OCI-LY7 (cell line): ENCODE results near the gene SYNGR2.

Experiments
- CTCF ChIP-seq: fragments of 200-600 bp; sonication (generic); conservative IDR thresholded peaks from 2 replicates; pipeline ENCODE4 v1.5.1; 2014; ENCODE audit warnings: mild to moderate bottlenecking, antibody characterized with exemption, low read length, moderate library complexity, mixed read lengths
- EZH2phosphoT487 ChIP-seq: fragments of 200-600 bp; sonication (generic); IDR thresholded peaks from 2 replicates; pipeline ENCODE4 v1.6.1; 2018; ENCODE audit warnings: low read depth, borderline replicate concordance, mild to moderate bottlenecking, mixed run types, antibody characterized with exemption, low read length, moderate library complexity, mixed read lengths

GRCh38 chr17:78127239-78127887 lies 41.0 kb upstream of the SYNGR2 start:
- TF ChIP-seq CTCF, result no peak
- no peak for TF ChIP-seq EZH2phosphoT487
